SK-N-SH (cell line): ENCODE data around the gene BNIP3. TPM values are rescaled to one million over a fixed set of nuclear protein-coding genes. Genes with fewer than 3 reads are reported as not detected.

Source experiments
- CTCF ChIA-PET: fragments of 300-600, 350-600 bp; formaldehyde crosslinking; extraction: SDS; loops from one replicate; lab custom pipeline; 2021; lab: Yijun Ruan, JAX
- POLR2A ChIA-PET: fragments of 350-600 bp; sonication (Branson Sonifier 250); formaldehyde crosslinking; extraction: SDS; loops from one replicate; lab custom pipeline; 2020; ENCODE audit warnings: antibody characterized with exemption, inconsistent platforms; lab: Yijun Ruan, JAX
- DNase-seq: peaks from one replicate; pipeline ENCODE4 v3.0.0; 2012
- H2AFZ ChIP-seq: fragments of 200-600 bp; sonication (generic); 2 replicates; pipeline ENCODE4 v1.8.1; 2016; ENCODE audit warnings: antibody characterized with exemption, mild to moderate bottlenecking, low read depth
- H3F3A ChIP-seq: fragments of 200-600 bp; sonication (generic); replicated peaks from 2 replicates; pipeline ENCODE3; 2016; ENCODE audit warnings: antibody characterized with exemption, mild to moderate bottlenecking; ENCODE audit not compliant: insufficient read depth
- H3K27ac ChIP-seq, 2 experiments: fragments of 200-500 bp in 1 of 2; fragments of 200-600 bp in 1 of 2; sonication (Bioruptor generic) in 1 of 2; sonication (generic), shearing (Covaris generic) in 1 of 2; 2 replicates each; pipeline versions ENCODE4 v1.5.1 to v1.6.1; 2014 to 2016; ENCODE audit warnings: low read depth in 2 of 2, inconsistent platforms in 1 of 2, low read length in 1 of 2, mild to moderate bottlenecking in 1 of 2, mixed read lengths in 1 of 2
- H3K27me3 ChIP-seq: fragments of 200-600 bp; sonication (generic), shearing (Covaris generic); 2 replicates; pipeline ENCODE4 v1.6.1; 2016; ENCODE audit warnings: mixed run types; ENCODE audit not compliant: insufficient read depth
- H3K36me3 ChIP-seq, 2 experiments: fragments of 200-500 bp in 1 of 2; fragments of 200-600 bp in 1 of 2; sonication (Bioruptor generic) in 1 of 2; sonication (generic) in 1 of 2; replicated peaks in 1 of 2; 2 replicates each; pipeline versions ENCODE3 to v1.5.1; 2014 to 2016; ENCODE audit warnings: low read length in 1 of 2, mild to moderate bottlenecking in 1 of 2; ENCODE audit not compliant: insufficient read depth in 2 of 2, control insufficient read depth in 1 of 2
- H3K4me1 ChIP-seq, 2 experiments: fragments of 200-500 bp in 1 of 2; fragments of 200-600 bp in 1 of 2; sonication (Bioruptor generic) in 1 of 2; sonication (generic), shearing (Covaris generic) in 1 of 2; 2 replicates each; pipeline versions ENCODE4 v1.5.1 to v1.6.1; 2014 to 2016; ENCODE audit warnings: low read depth in 1 of 2, low read length in 1 of 2, mixed run types in 1 of 2; ENCODE audit not compliant: insufficient read depth in 2 of 2, control insufficient read depth in 1 of 2
- H3K4me2 ChIP-seq: fragments of 200-600 bp; sonication (generic), shearing (Covaris generic); 2 replicates; pipeline ENCODE4 v1.6.1; 2017; ENCODE audit warnings: mixed run types
- H3K4me3 ChIP-seq, 2 experiments: fragments of 200-500 bp in 1 of 2; fragments of 200-600 bp in 1 of 2; sonication (Bioruptor generic) in 1 of 2; sonication (generic), shearing (Covaris generic) in 1 of 2; 2 replicates each; pipeline versions ENCODE4 v1.5.1 to v1.8.1; 2014 to 2016; ENCODE audit warnings: low read depth in 2 of 2, inconsistent platforms in 1 of 2, low read length in 1 of 2, mild to moderate bottlenecking in 1 of 2, mixed read lengths in 1 of 2, moderate library complexity in 1 of 2
- H3K79me2 ChIP-seq: fragments of 200-600 bp; sonication (generic); 2 replicates; pipeline ENCODE4 v1.8.1; 2017; ENCODE audit warnings: mild to moderate bottlenecking; ENCODE audit not compliant: insufficient read depth
- H3K9ac ChIP-seq: fragments of 200-600 bp; sonication (generic); 2 replicates; pipeline ENCODE4 v1.6.1; 2017; ENCODE audit warnings: mixed run types
- H3K9me2 ChIP-seq: fragments of 200-600 bp; sonication (generic); 2 replicates; pipeline ENCODE4 v1.6.1; 2017; ENCODE audit warnings: mixed run types
- H3K9me3 ChIP-seq: fragments of 200-600 bp; sonication (generic); 2 replicates; pipeline ENCODE4 v1.6.1; 2017; ENCODE audit warnings: mixed run types, mild to moderate bottlenecking, moderate library complexity
- H4K20me1 ChIP-seq: fragments of 200-600 bp; sonication (generic); 2 replicates; pipeline ENCODE4 v1.6.1; 2017; ENCODE audit warnings: mild to moderate bottlenecking, mixed run types; ENCODE audit not compliant: insufficient read depth
- CTCF ChIP-seq: fragments of 200-600 bp; sonication (generic); IDR thresholded peaks from 2 replicates; pipeline ENCODE4 v1.6.1; 2017; ENCODE audit warnings: antibody characterized with exemption, mild to moderate bottlenecking, moderate library complexity
- EZH2phosphoT487 ChIP-seq: fragments of 200-600 bp; sonication (generic); IDR thresholded peaks from 2 replicates; pipeline ENCODE4 v1.6.1; 2017; ENCODE audit warnings: low read depth, mixed run types, mild to moderate bottlenecking, antibody characterized with exemption, moderate library complexity, borderline replicate concordance
- FOXJ3 ChIP-seq: sonication (generic); formaldehyde crosslinking; IDR thresholded peaks from 2 replicates; pipeline ENCODE4 v1.5.1; 2020; ENCODE audit warnings: mild to moderate bottlenecking, missing genetic modification reagents
- MEF2A ChIP-seq: IDR thresholded peaks from 2 replicates; pipeline ENCODE4 v1.4.0; 2012; ENCODE audit warnings: low read depth, borderline replicate concordance
- MXI1 ChIP-seq: IDR thresholded peaks from 2 replicates; pipeline ENCODE4 v1.6.1; 2012; ENCODE audit warnings: mild to moderate bottlenecking, low read depth, low read length, improper control_type of control experiment
- NRF1 ChIP-seq: IDR thresholded peaks from 2 replicates; pipeline ENCODE4 v1.6.1; 2012; ENCODE audit warnings: low read depth, mild to moderate bottlenecking, low read length
- RAD21 ChIP-seq: IDR thresholded peaks from 2 replicates; pipeline ENCODE4 v1.6.1; 2012; ENCODE audit warnings: mild to moderate bottlenecking, low read length
- RCOR1 ChIP-seq: fragments of 150-350 bp; IDR thresholded peaks from 2 replicates; pipeline ENCODE4 v1.6.1; 2017; ENCODE audit warnings: antibody characterized with exemption, low read length
- SIN3A ChIP-seq: IDR thresholded peaks from 2 replicates; pipeline ENCODE4 v1.6.1; 2012; ENCODE audit warnings: low read depth, mild to moderate bottlenecking, low read length, moderate library complexity, borderline replicate concordance
- TCF12 ChIP-seq: IDR thresholded peaks from 2 replicates; pipeline ENCODE4 v1.4.0; 2012
- USF1 ChIP-seq: IDR thresholded peaks from 2 replicates; pipeline ENCODE4 v1.4.0; 2012; ENCODE audit warnings: low read depth, borderline replicate concordance
- USF2 ChIP-seq: fragments of 150-350 bp; IDR thresholded peaks from 2 replicates; pipeline ENCODE4 v1.6.1; 2017; ENCODE audit warnings: antibody characterized with exemption, low read length, low read depth, borderline replicate concordance
- WGBS: methylation state at CpG from one replicate; pipeline ENCODE4 v1.1.6; 2017; ENCODE audit warnings: low lambda C conversion rate; 5-methylcytosine and 5-hydroxymethylcytosine counted together
- polyA plus RNA-seq, 3 experiments: library from polyadenylated mRNA; depleted of rRNA; stranded (reverse); fragments of >200 nt; gene quantifications; 2 replicates each; pipeline ENCODE4 v1.2.3, GENCODE V29; 2012

BNIP3 gene
- polyA plus RNA-seq, 1 of the 3 experiments (the other 2 are of a cell fraction): 40.3 TPM

GRCh38 chr10:131977323-131978096 is 4.2 kb downstream of the BNIP3 start:
- DNase-seq: no peak
- 97% methylated on average over 9 of the region's 13 CpGs for WGBS
- no peaks in the 10 kb centered on the region for H3K9me2 ChIP-seq

GRCh38 chr10:131975796-131976195 is 5.9 kb downstream of the BNIP3 start:
- H3K36me3 ChIP-seq: peaks cover 3 to 16% of the 10 kb centered on the region in 2 experiments
- H3K27ac ChIP-seq: no peak overlapping the region
- H3K4me2 ChIP-seq: no peak overlapping the region
- H3K9me2 ChIP-seq: no peaks in the 10 kb centered on the region
- no peaks in the 10 kb centered on the region for H3F3A ChIP-seq
- no peak overlapping the region for H2AFZ ChIP-seq
- POLR2A ChIA-PET: no interaction called here
- no peaks in the 10 kb centered on the region for H3K9me3 ChIP-seq
- H4K20me1 ChIP-seq: peaks cover 83% of the 10 kb centered on the region
- H3K27me3 ChIP-seq: no peaks in the 10 kb centered on the region
- WGBS: 96% methylated on average over 7 of the region's 10 CpGs
- CTCF ChIA-PET: interaction anchor here (0.6 to 1.8 kb wide), 4 partner anchors 10 to 635 kb away, joined by 3 to 17 read pairs (median 4); no protein-coding TSS in a partner anchor
- no peak for DNase-seq
- H3K4me3 ChIP-seq: no peak overlapping the region
- peaks cover 10 to 38% of the 10 kb centered on the region in 2 experiments; a peak in 2 of 4 replicates for H3K4me1 ChIP-seq
- H3K9ac ChIP-seq: no peak overlapping the region
- peaks cover 97% of the 10 kb centered on the region for H3K79me2 ChIP-seq
- no peak for TF ChIP-seq RCOR1
- TF ChIP-seq USF2: no peak
- no peak for TF ChIP-seq FOXJ3
- TF ChIP-seq EZH2phosphoT487: no peak
- TF ChIP-seq CTCF: no peak
- TF ChIP-seq USF1: no peak
- TF ChIP-seq SIN3A: no peak
- no peak for TF ChIP-seq NRF1
- no peak for TF ChIP-seq MEF2A
- TF ChIP-seq RAD21: no peak
- TF ChIP-seq MXI1: no peak

More at GRCh38 chr10:131977323-131978096, 4.2 kb downstream of the BNIP3 start:
- Histone ChIP-seq H3K79me2 (peaks cover 89% of the 10 kb centered on the region), H3K36me3 (peaks cover 0 to 2% of the 10 kb centered on the region in 2 experiments), H3K9ac (no peak overlapping the region), H3F3A (no peaks in the 10 kb centered on the region), H3K9me3 (no peaks in the 10 kb centered on the region), H4K20me1 (peaks cover 72% of the 10 kb centered on the region), H3K4me2 (no peak overlapping the region; the same call in 1 of the 2 replicates), H3K27me3 (no peaks in the 10 kb centered on the region), H3K4me3 (no peak overlapping the region), H2AFZ (no peak overlapping the region), H3K4me1 (peaks cover 10 to 35% of the 10 kb centered on the region in 2 experiments; a peak in 2 of 4 replicates), H3K27ac (no peak overlapping the region)
- POLR2A ChIA-PET: no interaction called here
- CTCF ChIA-PET: interaction anchor here (4.8 kb wide), 1 partner anchor 45 kb away, joined by 28 read pairs; no protein-coding TSS in a partner anchor
- no peak for TF ChIP-seq RCOR1
- TF ChIP-seq NRF1: no peak
- TF ChIP-seq TCF12: no peak
- TF ChIP-seq MEF2A: no peak
